HepG2 (cell line): ENCODE measurements around the gene C22orf39. TPM values are rescaled to one million over a fixed set of nuclear protein-coding genes. Genes with fewer than 3 reads are reported as not detected.

Source experiments
- AKNA ChIP-seq: sonication (generic); formaldehyde crosslinking; IDR thresholded peaks from 2 replicates; pipeline ENCODE4 v1.4.0; 2020; ENCODE audit warnings: missing genetic modification reagents, borderline replicate concordance
- ATF6 ChIP-seq: sonication (generic); formaldehyde crosslinking; conservative IDR thresholded peaks from 2 replicates; pipeline ENCODE4 v1.4.0; 2020; ENCODE audit warnings: missing genetic modification reagents
- ATF7 ChIP-seq, 2 experiments: fragments of 450-650 bp in 1 of 2; sonication (generic) in 1 of 2; formaldehyde crosslinking in 1 of 2; IDR thresholded peaks; 2 replicates each; pipeline versions ENCODE4 v1.4.0 to v1.6.1; 2016 to 2020; ENCODE audit warnings: antibody characterized with exemption in 1 of 2, mild to moderate bottlenecking in 1 of 2, missing genetic modification reagents in 1 of 2
- ERF ChIP-seq: IDR thresholded peaks from 2 replicates; pipeline ENCODE4 v1.6.1; 2018; ENCODE audit warnings: missing biosample characterization, missing genetic modification reagents
- GATAD2A ChIP-seq: IDR thresholded peaks from 2 replicates; pipeline ENCODE4 v1.6.1; 2016
- GZF1 ChIP-seq: sonication (generic); formaldehyde crosslinking; IDR thresholded peaks from 2 replicates; pipeline ENCODE4 v1.5.1; 2020; ENCODE audit warnings: mild to moderate bottlenecking, missing genetic modification reagents
- HNRNPL ChIP-seq: fragments of 200-400 bp; formaldehyde crosslinking; IDR thresholded peaks from 2 replicates; pipeline ENCODE4 v1.6.1; 2017; ENCODE audit warnings: mild to moderate bottlenecking, low read depth, low read length
- LRRFIP1 ChIP-seq: sonication (generic); formaldehyde crosslinking; conservative IDR thresholded peaks from 2 replicates; pipeline ENCODE4 v1.4.0; 2020; ENCODE audit warnings: missing genetic modification reagents
- MAFG ChIP-seq: sonication (generic); formaldehyde crosslinking; IDR thresholded peaks from 2 replicates; pipeline ENCODE4 v1.5.1; 2020; ENCODE audit warnings: mild to moderate bottlenecking, missing genetic modification reagents
- NR2F2 ChIP-seq: IDR thresholded peaks from 2 replicates; pipeline ENCODE4 v1.6.1; 2012; ENCODE audit warnings: low read depth, inconsistent platforms, borderline replicate concordance
- REL ChIP-seq: sonication (generic); formaldehyde crosslinking; conservative IDR thresholded peaks from 2 replicates; pipeline ENCODE4 v1.8.0; 2022; ENCODE audit warnings: mild to moderate bottlenecking, missing genetic modification reagents, moderate library complexity
- REPIN1 ChIP-seq: sonication (generic); formaldehyde crosslinking; IDR thresholded peaks from 2 replicates; pipeline ENCODE4 v1.8.0; 2022; ENCODE audit warnings: missing genetic modification reagents, low read depth, mild to moderate bottlenecking, borderline replicate concordance
- RFX5 ChIP-seq: IDR thresholded peaks from 2 replicates; pipeline ENCODE4 v1.6.1; 2011; ENCODE audit warnings: low read depth, low read length, improper control_type of control experiment
- RNF2 ChIP-seq: fragments of 450-650 bp; conservative IDR thresholded peaks from 2 replicates; pipeline ENCODE4 v1.6.1; 2016; ENCODE audit warnings: low read depth
- ZFY ChIP-seq: sonication (generic); formaldehyde crosslinking; IDR thresholded peaks from 2 replicates; pipeline ENCODE4 v1.4.0; 2020; ENCODE audit warnings: missing genetic modification reagents
- ZNF329 ChIP-seq: sonication (generic); formaldehyde crosslinking; IDR thresholded peaks from 2 replicates; pipeline ENCODE4 v1.9.0; 2021; ENCODE audit warnings: low read depth, mild to moderate bottlenecking, missing genetic modification reagents
- polyA plus RNA-seq, 8 experiments: library from polyadenylated mRNA; depleted of rRNA in 3 of 8; stranded (reverse) in 7 of 8; unstranded in 1 of 8; fragments of >200 nt; fragmentation: Illumina TruSeq in 4 of 8; extraction: Trizol in 4 of 8; gene quantifications; 2 replicates each; pipeline versions ENCODE4 v1.2.1 to v1.2.3, GENCODE V29; 2011 to 2016; ENCODE audit warnings: low read depth in 4 of 8, missing spikeins in 1 of 8, mixed read lengths in 1 of 8; ENCODE audit not compliant: insufficient read depth in 1 of 8
- total RNA-seq, 5 experiments: library from RNA; depleted of rRNA; stranded (reverse); fragments of >200 nt; fragmentation: Illumina TruSeq; extraction: Trizol; gene quantifications; 2 replicates each; pipeline ENCODE4 v1.2.3, GENCODE V29; 2016; ENCODE audit warnings: low read depth in 1 of 5

The C22orf39 gene
- total and polyA plus RNA-seq, 2 of the 13 experiments (the other 11 are each of a cell fraction or from before 2014, with no cell fraction given): 23.4 to 26.4 TPM

- TF ChIP-seq AKNA (CRISPR knock-in tag): 0 out of 2 replicates have a peak, but pooled peaks have one; percentile 65
- TF ChIP-seq LRRFIP1 (CRISPR knock-in tag): no peak
- no peak for TF ChIP-seq REPIN1 (CRISPR knock-in tag)
- TF ChIP-seq GZF1 (CRISPR knock-in tag): no peak
- TF ChIP-seq ZFY (CRISPR knock-in tag): peak; percentile 96
- TF ChIP-seq ATF6 (CRISPR knock-in tag): no peak
- no peak for TF ChIP-seq HNRNPL
- TF ChIP-seq ERF: peak; percentile 56; the same call in 1 of the 2 replicates
- TF ChIP-seq RNF2: peak; percentile 51; the same call in 1 of the 2 replicates
- TF ChIP-seq MAFG (CRISPR knock-in tag): no peak
- peak; percentile 60; the same call in 1 of the 2 replicates for TF ChIP-seq REL (CRISPR knock-in tag)
- no peak; the same call in 1 of the 2 replicates for TF ChIP-seq GATAD2A (CRISPR knock-in tag)
- no peak for TF ChIP-seq ATF7 (IDR thresholded peaks at IDR 0.05)
- no peak for TF ChIP-seq ATF7 (CRISPR knock-in tag; IDR thresholded peaks at IDR 0.05)
- TF ChIP-seq NR2F2: no peak
- TF ChIP-seq RFX5: 0 out of 2 replicates have a peak, but pooled peaks have one; percentile 53
- TF ChIP-seq ZNF329 (CRISPR knock-in tag): peak; percentile 81; the same call in 1 of the 2 replicates
These were observed at the start of gene C22orf39 (continued) for GRCh38 chr22:19447330-19448075.
